D721Med (cell line): ENCODE results near the gene LTBP2.

Experiments used
- DNase-seq: peaks from one replicate; pipeline ENCODE4 v3.0.0; 2011; ENCODE audit warnings: low spot score; ENCODE audit not compliant: insufficient read length
- FAIRE-seq: peaks from 2 replicates; lab custom pipeline; 2011; peaks lifted over from hg19 to GRCh38; lab: Jason Lieb, UNC
- TF ChIP-seq, protein P1 (sequence below): IDR thresholded peaks from 2 replicates; pipeline ENCODE4 v1.5.1; 2012; ENCODE audit warnings: mild to moderate bottlenecking, control low read depth; ENCODE audit not compliant: insufficient read depth; ENCODE audit errors: missing control alignments

LTBP2 gene

DNA sequence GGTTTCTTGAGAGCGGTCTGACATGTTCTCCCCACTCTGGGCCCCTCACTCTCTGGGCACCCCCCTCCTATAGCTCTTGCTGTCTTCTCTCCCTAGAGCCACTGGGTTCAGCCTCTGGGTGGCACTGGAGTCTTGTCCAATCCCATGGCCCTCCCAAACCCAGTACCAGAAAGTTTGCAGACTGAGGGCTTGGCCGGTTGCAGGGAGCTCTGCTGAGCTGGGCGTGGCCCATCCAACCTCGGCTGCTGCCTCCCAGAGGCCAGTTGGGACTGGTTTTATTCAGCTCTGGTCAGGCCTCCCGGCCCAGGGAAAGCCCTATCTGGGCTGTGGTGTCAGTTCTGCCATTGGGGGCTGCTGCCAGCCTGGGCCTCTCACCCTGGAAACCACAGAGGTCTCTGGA, 80.6 kb downstream of the LTBP2 start:
- FAIRE-seq (no peak), DNase-seq (no peak)
- TF ChIP-seq, protein P1, sequence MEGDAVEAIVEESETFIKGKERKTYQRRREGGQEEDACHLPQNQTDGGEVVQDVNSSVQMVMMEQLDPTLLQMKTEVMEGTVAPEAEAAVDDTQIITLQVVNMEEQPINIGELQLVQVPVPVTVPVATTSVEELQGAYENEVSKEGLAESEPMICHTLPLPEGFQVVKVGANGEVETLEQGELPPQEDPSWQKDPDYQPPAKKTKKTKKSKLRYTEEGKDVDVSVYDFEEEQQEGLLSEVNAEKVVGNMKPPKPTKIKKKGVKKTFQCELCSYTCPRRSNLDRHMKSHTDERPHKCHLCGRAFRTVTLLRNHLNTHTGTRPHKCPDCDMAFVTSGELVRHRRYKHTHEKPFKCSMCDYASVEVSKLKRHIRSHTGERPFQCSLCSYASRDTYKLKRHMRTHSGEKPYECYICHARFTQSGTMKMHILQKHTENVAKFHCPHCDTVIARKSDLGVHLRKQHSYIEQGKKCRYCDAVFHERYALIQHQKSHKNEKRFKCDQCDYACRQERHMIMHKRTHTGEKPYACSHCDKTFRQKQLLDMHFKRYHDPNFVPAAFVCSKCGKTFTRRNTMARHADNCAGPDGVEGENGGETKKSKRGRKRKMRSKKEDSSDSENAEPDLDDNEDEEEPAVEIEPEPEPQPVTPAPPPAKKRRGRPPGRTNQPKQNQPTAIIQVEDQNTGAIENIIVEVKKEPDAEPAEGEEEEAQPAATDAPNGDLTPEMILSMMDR = no peak

DNA sequence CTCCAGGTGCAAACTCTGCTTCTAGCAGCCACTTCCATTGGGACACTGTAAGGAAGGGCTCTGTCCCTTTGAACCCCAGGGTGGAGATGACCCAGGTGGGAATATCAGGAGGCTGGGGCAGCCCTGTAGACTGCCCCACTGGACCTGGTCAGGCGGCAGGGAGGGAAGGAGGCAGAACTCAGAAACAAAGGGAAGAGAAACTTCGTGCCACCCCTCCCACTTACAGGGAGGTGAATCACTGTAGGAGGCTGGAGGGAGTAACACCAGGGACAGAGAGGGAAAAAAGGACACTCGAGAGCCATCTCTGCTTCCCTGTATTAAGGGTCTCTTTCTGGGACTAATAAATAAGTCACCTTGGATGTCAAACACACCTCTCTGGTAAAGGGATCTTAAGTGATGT, 81.0 kb downstream of the LTBP2 start:
- DNase-seq (no peak), FAIRE-seq (no peak)
- TF ChIP-seq, protein P1 = no peak

DNA sequence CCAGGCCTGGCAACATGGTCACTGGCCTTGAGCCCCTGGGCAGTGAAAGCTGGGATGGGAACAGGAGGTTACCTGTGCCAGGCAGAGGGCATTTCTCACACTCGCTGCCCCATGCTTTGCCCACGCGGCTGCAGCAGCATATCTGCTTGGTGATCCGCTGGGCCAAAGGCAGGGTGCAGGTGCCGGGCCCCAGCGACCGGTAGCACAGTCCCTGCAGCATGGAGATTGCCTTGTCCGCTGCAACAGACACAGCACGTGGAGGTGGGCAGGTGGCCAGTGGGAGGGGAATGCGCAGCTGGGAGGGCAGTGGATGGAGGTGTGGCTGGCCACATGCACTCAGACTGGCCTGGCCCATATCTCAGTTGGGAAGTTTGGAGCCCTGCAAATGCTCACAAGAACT, 83.2 kb downstream of the LTBP2 start:
- no peak for DNase-seq
- no peak for FAIRE-seq
- TF ChIP-seq, protein P1 = no peak

DNA sequence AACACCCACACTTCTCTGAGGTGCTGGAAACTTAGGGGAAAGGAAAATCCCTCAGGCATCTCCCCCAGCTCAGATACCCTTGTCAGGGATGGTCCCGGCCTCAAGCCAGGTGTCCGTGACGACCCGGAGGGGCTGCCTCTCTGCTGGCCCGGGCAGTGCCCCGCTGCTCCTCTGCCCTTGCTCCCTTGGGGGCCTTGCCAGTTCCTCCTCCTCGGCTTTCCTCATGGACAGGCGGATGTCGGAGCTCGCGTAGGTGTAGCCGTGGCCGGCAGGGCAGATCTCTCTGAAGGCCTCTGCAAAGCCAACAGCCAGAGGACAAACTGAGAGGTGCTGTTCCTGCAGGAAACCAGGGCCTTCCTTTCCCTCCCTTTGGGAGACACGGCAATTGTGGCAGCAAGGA, 83.6 kb downstream of the LTBP2 start:
- no peak for FAIRE-seq
- TF ChIP-seq, protein P1 = no peak
- no peak for DNase-seq

DNA sequence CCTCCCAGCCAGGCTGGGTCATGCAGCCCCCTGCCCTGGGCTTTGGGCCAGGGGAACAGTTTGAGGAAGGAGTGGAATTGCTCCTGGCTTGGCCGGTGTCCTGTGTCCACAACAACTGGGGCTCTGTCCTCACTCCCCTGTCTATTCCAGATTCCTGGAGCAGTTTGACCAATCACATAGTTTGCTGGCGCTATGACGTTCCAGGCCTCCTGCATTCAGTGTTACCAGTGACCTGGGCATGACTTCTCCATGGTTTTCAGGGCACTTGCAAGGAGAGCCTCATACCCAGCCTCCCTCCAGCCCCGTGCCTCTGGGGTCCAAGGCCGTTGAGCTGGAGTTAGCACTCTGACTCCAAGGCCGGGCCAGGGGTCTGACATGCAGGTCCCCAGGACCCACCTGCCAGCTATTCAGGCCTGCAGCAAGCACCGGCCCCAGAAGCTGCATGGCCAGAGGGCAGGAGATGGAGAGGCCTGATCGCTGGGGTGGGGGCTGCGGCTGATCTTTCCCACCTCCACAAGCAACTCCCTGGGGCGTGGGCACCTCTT, 84.2 kb downstream of the LTBP2 start:
- no peak for FAIRE-seq

DNA sequence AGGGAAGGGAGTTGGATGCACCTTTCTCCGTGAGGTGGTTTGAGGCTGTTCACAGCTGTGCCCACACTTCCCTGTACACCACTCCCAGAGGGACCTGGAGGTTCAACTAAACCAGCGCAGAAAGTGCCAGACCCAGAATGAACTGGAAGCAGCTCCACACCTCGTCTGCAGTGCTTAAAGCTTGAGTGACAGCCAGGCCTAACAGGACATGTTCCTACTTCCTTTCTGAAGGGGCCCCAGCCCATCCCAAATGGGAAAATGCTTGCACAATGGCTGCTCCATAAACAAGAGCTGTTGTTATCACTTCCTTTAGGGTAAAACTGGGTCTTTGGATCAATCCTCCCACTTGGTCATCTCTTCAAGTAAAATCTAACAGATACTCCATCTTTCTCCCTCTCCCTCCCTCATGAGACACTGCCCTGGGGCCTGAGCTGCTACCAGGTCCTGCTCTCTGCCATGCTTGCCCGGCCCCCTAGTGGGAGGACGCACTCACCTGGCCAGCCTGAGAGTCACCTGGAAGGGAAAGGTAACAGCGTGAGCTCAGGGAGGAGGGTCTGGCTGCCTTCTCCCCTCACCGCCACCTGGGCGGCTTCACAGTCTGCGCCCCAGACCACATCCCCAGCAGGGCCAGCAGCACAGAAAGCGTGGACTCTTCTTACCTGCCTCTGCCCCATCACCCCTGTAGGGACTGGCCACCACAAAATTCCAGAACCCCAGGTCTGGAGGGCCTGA, 85.0 kb downstream of the LTBP2 start:
- FAIRE-seq = no peak
- no peak for DNase-seq
- TF ChIP-seq, protein P1 = no peak

More for the DNA sequence above, 84.2 kb downstream of the LTBP2 start:
- no peak for DNase-seq
- TF ChIP-seq, protein P1 = no peak

DNA sequence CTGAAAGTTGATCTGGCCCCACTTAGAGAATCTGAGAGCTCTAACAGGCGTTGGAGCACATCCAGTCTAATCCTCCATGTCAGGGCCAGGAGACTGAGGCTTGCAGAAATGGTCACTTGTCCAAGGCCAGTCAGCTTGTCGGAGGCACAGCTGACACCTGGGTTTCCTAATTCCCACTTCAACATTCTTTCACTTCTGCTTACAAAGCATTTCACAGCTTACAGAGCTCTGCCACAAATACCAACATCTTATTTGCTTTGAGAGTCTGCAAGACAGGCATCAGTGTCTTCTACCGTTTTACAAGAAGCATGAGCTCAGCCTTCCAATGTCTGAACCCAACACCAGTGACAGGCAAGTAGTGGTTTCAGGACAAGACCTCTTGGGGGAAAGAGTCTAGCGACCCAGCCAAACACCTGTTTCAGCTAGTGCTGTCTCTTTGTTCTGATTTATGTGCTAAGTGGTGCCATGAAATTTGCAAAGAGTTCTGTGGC, 86.6 kb downstream of the LTBP2 start:
- no peak for DNase-seq
- TF ChIP-seq, protein P1 = no peak
- FAIRE-seq = no peak
